Prostate gland (tissue), 2 donors: ENCODE results near the gene RAB3IL1. TPM values are rescaled to one million over a fixed set of nuclear protein-coding genes. Genes with fewer than 3 reads are reported as not detected.
A peak's percentile ranks its signal among the peaks of the same experiment; 100 is the strongest.

ENCODE experiments used
- DNase-seq: peaks from one replicate; pipeline ENCODE4 v3.0.0-alpha.2; 2019; ENCODE audit warnings: low spot score
- H3K27ac ChIP-seq, 2 donors: fragments of 200-600 bp; sonication (generic); 2 replicates each; pipeline ENCODE4 v1.5.1; 2017 to 2019
- H3K27me3 ChIP-seq: fragments of 200-600 bp; sonication (generic); replicated peaks from 2 replicates; pipeline ENCODE4 v1.5.1; 2019; ENCODE audit not compliant: insufficient read depth
- H3K36me3 ChIP-seq, 2 donors: fragments of 200-600 bp; sonication (generic); 1 replicate in 1 of 2; 2 replicates in 1 of 2; pipeline versions ENCODE4 v1.5.1 to v1.8.1; 2017 to 2019
- H3K4me1 ChIP-seq: fragments of 200-600 bp; sonication (generic); replicated peaks from 2 replicates; pipeline ENCODE4 v1.5.1; 2019
- H3K4me3 ChIP-seq, 2 donors: fragments of 200-600 bp; sonication (generic); 2 replicates each; pipeline ENCODE4 v1.5.1; 2017 to 2019
- H3K9me3 ChIP-seq: fragments of 200-600 bp; sonication (generic); 2 replicates; pipeline ENCODE4 v1.5.1; 2017
- POLR2A ChIP-seq: fragments of 450-650 bp; IDR thresholded peaks from one replicate; pipeline ENCODE4 v1.6.1; 2016; ENCODE audit warnings: antibody characterized with exemption, mild to moderate bottlenecking
- POLR2AphosphoS5 ChIP-seq: sonication (generic); formaldehyde crosslinking; IDR thresholded peaks from one replicate; pipeline ENCODE4 v1.6.1; 2017; ENCODE audit warnings: antibody characterized with exemption
- WGBS: methylation state at CpG from one replicate; pipeline ENCODE4 v1.1.5; 2018; 5-methylcytosine and 5-hydroxymethylcytosine counted together
- intact Hi-C: fragments of 100-400 bp; cut with DNase I; formaldehyde crosslinking; loops from one replicate; pipeline ENCODE4 v1.14.2; 2022
- total RNA-seq, 2 donors: library from RNA; depleted of rRNA; stranded (reverse); fragments of >200 nt; gene quantifications; one replicate each; pipeline ENCODE4 v1.1.0, GENCODE V29; 2016
- TF ChIP-seq, protein P1 (sequence below), 4 experiments: fragments of 200-600 bp in 2 of 4; fragments of 450-650 bp in 2 of 4; sonication (generic) in 2 of 4; IDR thresholded peaks; 1 replicate in 3 of 4; 2 replicates in 1 of 4; pipeline ENCODE4 v1.5.1; 2016 to 2019; ENCODE audit warnings: antibody characterized with exemption in 4 of 4, mild to moderate bottlenecking in 2 of 4, moderate library complexity in 2 of 4

RAB3IL1 gene
- total RNA-seq, 2 donors from 2014 or later: 3.5 to 53.0 TPM

- Histone ChIP-seq H3K27ac (no peak overlapping the region), H3K4me1 (peaks cover 4% of the 10 kb centered on the region), H3K4me3 (no peak overlapping the region), H3K9me3 (no peaks in the 10 kb centered on the region), H3K36me3 (no peaks in the 10 kb centered on the region), H3K27me3 (no peaks in the 10 kb centered on the region)
- intact Hi-C loops: no loop called here
- WGBS: 63% methylated on average over 13 of the region's 13 CpGs
- TF ChIP-seq POLR2AphosphoS5: no peak
- TF ChIP-seq, protein P1, sequence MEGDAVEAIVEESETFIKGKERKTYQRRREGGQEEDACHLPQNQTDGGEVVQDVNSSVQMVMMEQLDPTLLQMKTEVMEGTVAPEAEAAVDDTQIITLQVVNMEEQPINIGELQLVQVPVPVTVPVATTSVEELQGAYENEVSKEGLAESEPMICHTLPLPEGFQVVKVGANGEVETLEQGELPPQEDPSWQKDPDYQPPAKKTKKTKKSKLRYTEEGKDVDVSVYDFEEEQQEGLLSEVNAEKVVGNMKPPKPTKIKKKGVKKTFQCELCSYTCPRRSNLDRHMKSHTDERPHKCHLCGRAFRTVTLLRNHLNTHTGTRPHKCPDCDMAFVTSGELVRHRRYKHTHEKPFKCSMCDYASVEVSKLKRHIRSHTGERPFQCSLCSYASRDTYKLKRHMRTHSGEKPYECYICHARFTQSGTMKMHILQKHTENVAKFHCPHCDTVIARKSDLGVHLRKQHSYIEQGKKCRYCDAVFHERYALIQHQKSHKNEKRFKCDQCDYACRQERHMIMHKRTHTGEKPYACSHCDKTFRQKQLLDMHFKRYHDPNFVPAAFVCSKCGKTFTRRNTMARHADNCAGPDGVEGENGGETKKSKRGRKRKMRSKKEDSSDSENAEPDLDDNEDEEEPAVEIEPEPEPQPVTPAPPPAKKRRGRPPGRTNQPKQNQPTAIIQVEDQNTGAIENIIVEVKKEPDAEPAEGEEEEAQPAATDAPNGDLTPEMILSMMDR (IDR thresholded peaks at IDR 0.05): no peak
- no peak for TF ChIP-seq POLR2A
- DNase-seq: no peak
These were observed 2.6 kb upstream of the RAB3IL1 start for GRCh38 chr11:61919705-61920631.

GRCh38 chr11:61918938-61919704 is 1.8 kb upstream of the RAB3IL1 start:
- intact Hi-C loops: no loop called here
- H3K36me3 ChIP-seq: no peaks in the 10 kb centered on the region
- TF ChIP-seq, protein P1 (IDR thresholded peaks at IDR 0.05): no peak
- no peak for TF ChIP-seq POLR2A
- no peak for TF ChIP-seq POLR2AphosphoS5
- peaks cover 4% of the 10 kb centered on the region for H3K4me1 ChIP-seq
- 73% methylated on average over 6 of the region's 6 CpGs for WGBS
- H3K27me3 ChIP-seq: no peaks in the 10 kb centered on the region
- H3K4me3 ChIP-seq: no peak overlapping the region
- H3K27ac ChIP-seq: no peak overlapping the region
- H3K9me3 ChIP-seq: no peaks in the 10 kb centered on the region
- no peak for DNase-seq

GRCh38 chr11:61918251-61918937 is 1.0 kb upstream of the RAB3IL1 start:
- Histone ChIP-seq H3K9me3 (no peaks in the 10 kb centered on the region), H3K27ac (peak overlapping the region; percentile 55 to 61), H3K4me3 (no peak overlapping the region), H3K36me3 (no peaks in the 10 kb centered on the region), H3K4me1 (peaks cover 4% of the 10 kb centered on the region), H3K27me3 (no peaks in the 10 kb centered on the region)
- DNase-seq: no peak
- TF ChIP-seq, protein P1 (IDR thresholded peaks at IDR 0.05): no peak
- TF ChIP-seq POLR2A: no peak
- TF ChIP-seq POLR2AphosphoS5: no peak
- 88% methylated on average over 14 of the region's 14 CpGs for WGBS
- intact Hi-C loops: no loop called here

DNA sequence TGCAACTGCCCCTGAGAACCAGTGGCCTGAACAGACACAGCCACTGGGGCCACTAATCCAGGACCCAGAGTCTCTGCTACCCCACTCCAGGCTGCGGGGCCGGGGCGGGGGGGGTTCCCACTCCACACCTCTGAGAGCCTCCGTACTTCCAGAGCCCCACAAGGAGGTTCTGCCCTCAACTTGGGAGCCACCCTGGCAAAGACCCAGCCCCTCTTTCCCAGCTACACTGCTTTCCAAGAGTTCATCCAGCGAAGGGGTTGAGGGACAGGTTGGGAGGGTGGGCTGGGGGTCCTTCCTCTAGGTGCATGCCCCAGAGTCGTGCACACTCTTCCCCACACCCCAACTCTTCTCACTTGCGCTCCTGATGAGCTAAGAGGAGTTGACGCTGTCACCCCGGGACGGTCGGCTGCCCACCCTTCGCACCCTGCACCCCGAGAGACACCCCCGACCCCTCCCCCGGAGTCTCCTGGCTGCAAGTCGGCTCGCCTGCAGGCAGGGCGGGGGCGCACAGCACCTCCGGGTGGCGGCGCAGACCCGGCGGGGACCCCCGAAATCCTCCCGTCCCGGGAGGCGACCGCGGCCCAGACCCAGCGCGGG is 531 bp downstream of the RAB3IL1 start:
- H3K4me1 ChIP-seq: peaks cover 4% of the 10 kb centered on the region
- H3K27ac ChIP-seq: peak overlapping the region; percentile 55 to 61
- peak overlapping the region; percentile 51 to 60 for H3K4me3 ChIP-seq
- DNase-seq: no peak
- intact Hi-C loops: no loop called here
- 10% methylated on average over 30 of the region's 32 CpGs for WGBS
- no peaks in the 10 kb centered on the region for H3K27me3 ChIP-seq
- no peak for TF ChIP-seq POLR2AphosphoS5
- TF ChIP-seq, protein P1 (IDR thresholded peaks at IDR 0.05): no peak
- no peak for TF ChIP-seq POLR2A
- H3K9me3 ChIP-seq: no peaks in the 10 kb centered on the region
- no peaks in the 10 kb centered on the region for H3K36me3 ChIP-seq
